Panc1 (cell line): ENCODE measurements around the gene KMT5C.

ENCODE experiments used
- POLR2AphosphoS5 ChIP-seq: IDR thresholded peaks from 2 replicates; pipeline ENCODE4 v1.6.1; 2012; ENCODE audit warnings: mild to moderate bottlenecking, low read depth, low read length, moderate library complexity
- SIN3A ChIP-seq: IDR thresholded peaks from 2 replicates; pipeline ENCODE4 v1.6.1; 2012; ENCODE audit warnings: low read depth, mild to moderate bottlenecking, low read length, moderate library complexity, borderline replicate concordance; ENCODE audit not compliant: insufficient read depth
- TF ChIP-seq, protein P1 (sequence below): fragments of 450-650 bp; IDR thresholded peaks from 2 replicates; pipeline ENCODE4 v1.5.1; 2017; ENCODE audit warnings: mild to moderate bottlenecking
- TF ChIP-seq, protein P2 (sequence below), 2 experiments: IDR thresholded peaks; 2 replicates each; pipeline ENCODE4 v1.6.1; 2011 to 2012; ENCODE audit warnings: low read depth in 2 of 2, control low read depth in 1 of 2, low read length in 1 of 2, mild to moderate bottlenecking in 1 of 2, moderate library complexity in 1 of 2; ENCODE audit not compliant: insufficient read depth in 1 of 2

- TF ChIP-seq, protein P1, sequence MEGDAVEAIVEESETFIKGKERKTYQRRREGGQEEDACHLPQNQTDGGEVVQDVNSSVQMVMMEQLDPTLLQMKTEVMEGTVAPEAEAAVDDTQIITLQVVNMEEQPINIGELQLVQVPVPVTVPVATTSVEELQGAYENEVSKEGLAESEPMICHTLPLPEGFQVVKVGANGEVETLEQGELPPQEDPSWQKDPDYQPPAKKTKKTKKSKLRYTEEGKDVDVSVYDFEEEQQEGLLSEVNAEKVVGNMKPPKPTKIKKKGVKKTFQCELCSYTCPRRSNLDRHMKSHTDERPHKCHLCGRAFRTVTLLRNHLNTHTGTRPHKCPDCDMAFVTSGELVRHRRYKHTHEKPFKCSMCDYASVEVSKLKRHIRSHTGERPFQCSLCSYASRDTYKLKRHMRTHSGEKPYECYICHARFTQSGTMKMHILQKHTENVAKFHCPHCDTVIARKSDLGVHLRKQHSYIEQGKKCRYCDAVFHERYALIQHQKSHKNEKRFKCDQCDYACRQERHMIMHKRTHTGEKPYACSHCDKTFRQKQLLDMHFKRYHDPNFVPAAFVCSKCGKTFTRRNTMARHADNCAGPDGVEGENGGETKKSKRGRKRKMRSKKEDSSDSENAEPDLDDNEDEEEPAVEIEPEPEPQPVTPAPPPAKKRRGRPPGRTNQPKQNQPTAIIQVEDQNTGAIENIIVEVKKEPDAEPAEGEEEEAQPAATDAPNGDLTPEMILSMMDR, result no peak
- TF ChIP-seq POLR2AphosphoS5 (no peak), SIN3A (no peak)
- TF ChIP-seq, protein P2, sequence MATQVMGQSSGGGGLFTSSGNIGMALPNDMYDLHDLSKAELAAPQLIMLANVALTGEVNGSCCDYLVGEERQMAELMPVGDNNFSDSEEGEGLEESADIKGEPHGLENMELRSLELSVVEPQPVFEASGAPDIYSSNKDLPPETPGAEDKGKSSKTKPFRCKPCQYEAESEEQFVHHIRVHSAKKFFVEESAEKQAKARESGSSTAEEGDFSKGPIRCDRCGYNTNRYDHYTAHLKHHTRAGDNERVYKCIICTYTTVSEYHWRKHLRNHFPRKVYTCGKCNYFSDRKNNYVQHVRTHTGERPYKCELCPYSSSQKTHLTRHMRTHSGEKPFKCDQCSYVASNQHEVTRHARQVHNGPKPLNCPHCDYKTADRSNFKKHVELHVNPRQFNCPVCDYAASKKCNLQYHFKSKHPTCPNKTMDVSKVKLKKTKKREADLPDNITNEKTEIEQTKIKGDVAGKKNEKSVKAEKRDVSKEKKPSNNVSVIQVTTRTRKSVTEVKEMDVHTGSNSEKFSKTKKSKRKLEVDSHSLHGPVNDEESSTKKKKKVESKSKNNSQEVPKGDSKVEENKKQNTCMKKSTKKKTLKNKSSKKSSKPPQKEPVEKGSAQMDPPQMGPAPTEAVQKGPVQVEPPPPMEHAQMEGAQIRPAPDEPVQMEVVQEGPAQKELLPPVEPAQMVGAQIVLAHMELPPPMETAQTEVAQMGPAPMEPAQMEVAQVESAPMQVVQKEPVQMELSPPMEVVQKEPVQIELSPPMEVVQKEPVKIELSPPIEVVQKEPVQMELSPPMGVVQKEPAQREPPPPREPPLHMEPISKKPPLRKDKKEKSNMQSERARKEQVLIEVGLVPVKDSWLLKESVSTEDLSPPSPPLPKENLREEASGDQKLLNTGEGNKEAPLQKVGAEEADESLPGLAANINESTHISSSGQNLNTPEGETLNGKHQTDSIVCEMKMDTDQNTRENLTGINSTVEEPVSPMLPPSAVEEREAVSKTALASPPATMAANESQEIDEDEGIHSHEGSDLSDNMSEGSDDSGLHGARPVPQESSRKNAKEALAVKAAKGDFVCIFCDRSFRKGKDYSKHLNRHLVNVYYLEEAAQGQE (IDR thresholded peaks at IDR 0.05; ENCODE audit: insufficient read depth in 1 of 2, low read depth in 2 of 2, low read length in 1 of 2), result no peak
These were observed 39.7 kb upstream of the KMT5C start for GRCh38 chr19:55299991-55300390.
